NCI-H524 treated with DMSO at 0.1 percent for 48 hours (cell line): Measurements from ENCODE around the gene SPIRE2.
"Not testable (repeated sequence)": the region's sequence is repeated elsewhere in the genome, so short reads cannot be mapped to it uniquely, and the experiment has no call there.

Experiments
- DNase-seq: peaks from one replicate; lab custom pipeline; 2025; lab: John Stamatoyannopoulos, UW

SPIRE2 gene

GRCh38 chr16:89808475-89808874, 19.8 kb upstream of the SPIRE2 start:
- no peak for DNase-seq

- DNase-seq = no peak
Measured at GRCh38 chr16:89811321-89811720, 17.0 kb upstream of the SPIRE2 start.

- no peak for DNase-seq
Measured at GRCh38 chr16:89815639-89816348, 12.5 kb upstream of the SPIRE2 start.

- DNase-seq = not testable (repeated sequence)
Measured at GRCh38 chr16:89818851-89819403, 9.3 kb upstream of the SPIRE2 start.

- not testable (repeated sequence) for DNase-seq
Measured at GRCh38 chr16:89819448-89819847, 8.8 kb upstream of the SPIRE2 start.

GRCh38 chr16:89821438-89822187, 6.7 kb upstream of the SPIRE2 start:
- no peak for DNase-seq

GRCh38 chr16:89822188-89823086, 5.8 kb upstream of the SPIRE2 start:
- DNase-seq = no peak

GRCh38 chr16:89823087-89823823, 5.0 kb upstream of the SPIRE2 start:
- no peak for DNase-seq

GRCh38 chr16:89823824-89824148, 4.5 kb upstream of the SPIRE2 start:
- DNase-seq = not testable (repeated sequence)

- no peak for DNase-seq
Measured at GRCh38 chr16:89826531-89827382, 1.5 kb upstream of the SPIRE2 start.

GRCh38 chr16:89827383-89828198, 684 bp upstream of the SPIRE2 start:
- DNase-seq = no peak

- no peak for DNase-seq
Measured at GRCh38 chr16:89828870-89829629, 775 bp downstream of the SPIRE2 start.

GRCh38 chr16:89829630-89830437, 1.6 kb downstream of the SPIRE2 start:
- DNase-seq = no peak

- DNase-seq = peak; percentile 37
Measured at GRCh38 chr16:89831810-89832328, 3.6 kb downstream of the SPIRE2 start.

- DNase-seq = not testable (repeated sequence)
Measured at GRCh38 chr16:89833664-89834363, 5.5 kb downstream of the SPIRE2 start.

- not testable (repeated sequence) for DNase-seq
Measured at GRCh38 chr16:89834813-89835363, 6.6 kb downstream of the SPIRE2 start.

GRCh38 chr16:89836484-89836883, 8.2 kb downstream of the SPIRE2 start:
- DNase-seq = not testable (repeated sequence)
